Adrenal gland (tissue), 5 donors: ENCODE data around the gene KLF6.

Experiments
- CTCF ChIP-seq, 6 experiments: fragments of 450-650 bp in 4 of 6; fragments of 200-600 bp in 2 of 6; sonication (generic) in 1 of 6; IDR thresholded peaks; 1 replicate in 5 of 6; 2 replicates in 1 of 6; pipeline versions ENCODE4 v1.5.1 to v1.8.0; 2016 to 2021; ENCODE audit warnings: antibody characterized with exemption in 6 of 6, mild to moderate bottlenecking in 2 of 6, moderate library complexity in 1 of 6
- POLR2A ChIP-seq, 2 donors: fragments of 450-650 bp; IDR thresholded peaks; one replicate each; pipeline ENCODE4 v1.6.1; 2017; ENCODE audit warnings: antibody characterized with exemption in 2 of 2, mild to moderate bottlenecking in 2 of 2, moderate library complexity in 1 of 2
- donor health status: DM: no; HTN: no; CAD: no.

- TF ChIP-seq POLR2A (IDR thresholded peaks at IDR 0.05) (no peak), CTCF (IDR thresholded peaks at IDR 0.05) (no peak)
Measured at GRCh38 chr10:3820255-3820654, 35.2 kb upstream of the KLF6 start.
